HS-27A (cell line): ENCODE results near the gene AMOT.

ENCODE experiments used
- DNase-seq: peaks from one replicate; pipeline ENCODE4 v3.0.0-alpha.2; 2012; ENCODE audit warnings: low read depth, missing footprints

AMOT gene

DNA sequence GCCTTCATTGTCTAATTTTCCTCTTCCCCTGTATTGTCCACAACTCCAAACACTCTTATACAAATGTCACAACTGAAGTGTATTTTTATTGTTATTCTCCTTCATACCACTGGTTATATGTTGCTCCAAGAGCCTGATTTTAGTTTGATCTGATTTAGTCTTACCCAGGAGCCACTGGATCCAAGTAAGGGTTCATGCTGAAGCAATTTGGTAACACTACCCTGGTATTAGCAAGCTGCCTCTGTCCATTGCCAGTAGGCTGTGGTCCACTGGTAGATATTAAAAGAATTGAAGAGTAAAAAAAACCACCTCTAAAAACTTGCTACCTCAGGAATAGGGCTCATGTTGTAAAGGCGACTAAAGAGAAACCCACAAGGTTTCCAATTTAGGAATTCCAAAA lies 41.2 kb downstream of the AMOT start:
- no peak for DNase-seq

- no peak for DNase-seq
Measured at GRCh38 chrX:112798736-112799135, 41.9 kb downstream of the AMOT start.

DNA sequence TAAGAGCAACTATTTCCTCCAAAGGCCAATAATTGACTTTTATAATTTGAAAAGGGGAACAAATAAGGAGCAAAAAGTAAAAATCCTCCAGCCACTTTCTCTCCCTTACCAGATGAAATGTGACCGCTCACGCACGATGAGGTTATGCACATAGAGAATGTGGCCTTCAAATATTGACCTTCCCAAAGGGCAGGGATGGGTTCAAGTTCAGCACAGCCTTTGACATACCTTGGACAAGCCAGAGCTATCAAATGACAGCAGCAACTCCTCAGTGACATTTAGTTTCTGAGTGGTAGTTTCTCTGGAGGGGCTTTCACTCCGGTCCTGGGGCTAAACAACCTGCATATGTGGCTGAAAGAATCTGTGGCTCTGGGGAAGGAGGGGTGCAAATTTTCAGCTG lies 50.7 kb downstream of the AMOT start:
- no peak for DNase-seq

DNA sequence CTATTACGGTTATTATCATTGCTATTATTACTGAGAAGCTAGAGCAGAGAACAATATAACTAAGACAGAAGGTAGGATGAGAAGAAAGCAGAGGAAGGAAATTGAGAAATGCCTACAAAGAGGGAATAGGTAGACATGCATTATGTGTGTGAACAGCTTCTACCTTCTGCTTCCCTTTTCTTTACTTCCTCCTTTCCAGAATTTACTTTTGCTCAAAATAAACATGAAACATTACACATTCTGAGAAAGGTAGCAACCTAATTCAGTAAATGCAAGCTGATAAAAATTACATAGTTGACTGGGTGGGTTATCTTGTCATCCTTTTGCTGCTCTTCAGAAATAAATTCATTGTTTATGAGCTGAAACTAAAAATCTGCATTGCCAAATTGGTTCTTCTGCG lies 54.6 kb downstream of the AMOT start:
- DNase-seq: no peak

GRCh38 chrX:112785344-112785743 lies 55.3 kb downstream of the AMOT start:
- no peak for DNase-seq

DNA sequence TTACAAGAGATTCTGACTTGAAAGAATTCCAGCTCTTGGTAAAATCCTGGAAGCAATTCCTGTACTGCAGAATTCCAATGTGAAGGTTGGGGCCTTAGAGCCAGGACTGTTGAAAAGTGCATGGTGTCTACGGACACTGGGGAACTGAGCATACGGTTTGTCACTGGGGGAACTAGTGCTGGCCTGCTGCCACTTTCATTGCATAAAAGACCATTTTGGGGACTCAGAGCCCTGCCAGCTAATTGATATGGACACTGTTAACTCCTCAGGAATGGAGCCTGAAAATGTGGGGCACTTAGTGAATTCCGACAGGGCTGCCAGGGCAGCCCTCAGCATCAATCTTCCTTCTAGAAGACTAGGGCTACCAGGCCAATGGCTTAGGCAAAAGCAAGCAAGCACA lies 55.9 kb downstream of the AMOT start:
- no peak for DNase-seq

DNA sequence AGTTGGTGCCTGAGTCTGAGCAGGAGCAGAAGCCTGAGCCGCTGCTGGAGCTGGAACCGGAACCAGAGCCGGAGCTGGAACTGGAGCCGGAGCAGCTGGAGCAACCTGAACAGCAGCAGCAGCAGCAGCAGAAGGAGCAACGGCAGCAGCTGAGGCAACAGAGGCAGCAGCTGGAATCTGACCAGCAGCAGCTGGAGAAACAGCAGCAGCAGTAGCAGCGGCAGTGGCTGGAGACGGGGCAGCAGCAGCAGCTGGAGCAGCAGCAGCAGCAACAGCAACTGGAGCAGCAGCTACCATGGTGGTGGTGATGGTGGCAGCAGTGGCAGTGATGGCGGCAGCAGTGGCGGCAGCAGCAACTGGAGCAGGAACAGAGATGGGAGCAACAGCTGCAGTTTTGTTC lies 61.5 kb downstream of the AMOT start:
- no peak for DNase-seq

DNA sequence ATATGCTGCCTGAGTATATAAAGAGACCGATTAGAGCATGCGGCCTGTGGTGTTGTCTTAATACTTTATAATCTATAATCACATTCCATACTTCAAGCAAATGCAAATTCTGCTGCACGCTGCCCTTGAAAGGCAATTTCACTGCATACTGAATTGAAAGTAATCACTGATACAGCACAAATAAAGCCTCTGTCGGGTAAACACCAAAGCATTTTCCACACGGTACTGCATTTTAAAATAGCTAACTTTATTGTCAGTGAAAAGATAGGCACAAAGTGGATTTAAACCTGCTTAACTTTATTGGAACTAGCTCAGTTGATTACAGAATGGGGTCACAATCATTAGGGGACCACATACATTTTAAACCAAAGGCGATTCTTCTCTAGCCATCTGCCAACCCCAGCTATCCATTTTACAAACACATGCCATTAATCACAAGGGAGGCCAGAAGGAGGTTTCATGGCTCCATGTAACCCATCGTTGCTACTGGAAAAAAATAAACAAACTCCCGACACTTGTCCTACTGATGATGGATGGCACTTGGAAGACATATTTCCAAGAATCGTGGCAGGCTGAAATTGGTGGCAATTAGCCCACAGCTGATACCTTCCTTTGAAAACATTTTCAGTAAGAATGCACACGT lies 65.9 kb downstream of the AMOT start:
- DNase-seq: no peak

DNA sequence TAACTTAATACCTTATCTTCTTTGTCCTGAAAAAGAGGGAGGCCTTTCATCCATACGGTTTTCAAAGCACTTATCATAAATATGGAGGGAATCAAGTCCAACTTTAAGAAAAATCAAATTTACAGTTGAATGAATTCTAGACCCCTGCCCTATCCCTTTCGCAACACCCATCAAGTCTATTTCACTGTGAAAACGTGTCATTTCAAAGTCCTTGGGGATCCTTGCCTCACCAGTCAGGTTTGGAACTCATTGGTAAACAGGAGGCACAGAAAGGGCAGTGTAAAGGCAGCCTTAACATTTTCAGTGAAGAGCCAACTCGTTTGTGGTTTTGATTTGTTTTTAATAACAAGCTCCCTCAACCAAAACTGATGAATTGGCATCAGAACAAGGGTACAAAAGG lies 66.5 kb downstream of the AMOT start:
- no peak for DNase-seq

DNA sequence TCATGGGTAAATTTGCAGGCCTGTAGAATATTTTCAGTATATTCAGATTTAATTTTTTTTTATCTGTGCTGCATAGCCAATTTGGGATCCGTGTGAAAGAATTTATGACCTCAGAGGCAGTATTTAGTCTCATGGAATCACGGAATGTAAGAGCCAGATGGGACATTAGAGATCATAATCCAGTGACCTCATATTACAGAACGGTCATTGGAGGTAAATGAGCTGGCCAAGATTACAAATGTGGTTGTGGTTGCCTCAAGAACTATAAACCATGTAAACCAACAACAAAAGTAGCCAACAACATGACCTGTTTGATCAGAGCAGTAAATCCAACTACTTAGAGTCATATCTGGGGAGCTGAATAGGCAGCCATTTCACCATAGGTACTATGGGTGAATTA lies 71.6 kb downstream of the AMOT start:
- DNase-seq: no peak

DNA sequence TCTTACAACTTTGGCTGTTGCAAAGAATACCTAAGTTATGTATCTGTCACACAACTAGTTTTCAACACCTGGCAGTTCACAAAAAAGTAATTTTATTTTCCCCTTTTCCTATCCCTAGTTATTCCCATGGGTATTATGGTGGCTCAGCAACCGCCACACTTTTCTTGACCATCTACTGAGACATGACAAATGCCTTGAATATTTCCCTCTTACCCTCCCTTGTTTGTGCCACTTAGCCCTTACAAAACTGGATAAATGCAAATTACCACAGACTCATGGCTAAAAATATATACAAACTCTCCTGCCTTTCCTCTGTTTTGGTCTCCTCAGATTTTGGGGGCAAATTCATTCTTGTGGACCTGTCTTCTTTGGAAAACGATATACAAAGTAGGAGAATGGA lies 72.1 kb downstream of the AMOT start:
- no peak for DNase-seq

DNA sequence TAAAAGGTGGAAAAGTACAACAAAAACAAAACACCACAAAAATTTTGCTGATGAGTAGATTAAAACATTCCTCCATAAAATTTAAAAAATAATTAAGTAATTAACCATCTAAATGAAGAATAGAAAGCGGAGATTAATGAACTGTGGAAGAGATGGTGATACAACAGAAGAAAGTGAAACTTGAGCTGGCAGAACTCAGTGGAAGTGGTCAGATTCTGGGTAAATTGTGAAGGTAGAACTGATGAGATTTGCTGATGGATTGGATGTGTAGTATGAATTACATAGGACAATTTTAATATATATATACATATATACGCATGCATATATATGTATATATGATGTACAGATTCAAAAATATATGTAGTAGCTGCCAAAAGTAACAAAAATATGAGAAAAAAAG lies 73.9 kb downstream of the AMOT start:
- DNase-seq: no peak

DNA sequence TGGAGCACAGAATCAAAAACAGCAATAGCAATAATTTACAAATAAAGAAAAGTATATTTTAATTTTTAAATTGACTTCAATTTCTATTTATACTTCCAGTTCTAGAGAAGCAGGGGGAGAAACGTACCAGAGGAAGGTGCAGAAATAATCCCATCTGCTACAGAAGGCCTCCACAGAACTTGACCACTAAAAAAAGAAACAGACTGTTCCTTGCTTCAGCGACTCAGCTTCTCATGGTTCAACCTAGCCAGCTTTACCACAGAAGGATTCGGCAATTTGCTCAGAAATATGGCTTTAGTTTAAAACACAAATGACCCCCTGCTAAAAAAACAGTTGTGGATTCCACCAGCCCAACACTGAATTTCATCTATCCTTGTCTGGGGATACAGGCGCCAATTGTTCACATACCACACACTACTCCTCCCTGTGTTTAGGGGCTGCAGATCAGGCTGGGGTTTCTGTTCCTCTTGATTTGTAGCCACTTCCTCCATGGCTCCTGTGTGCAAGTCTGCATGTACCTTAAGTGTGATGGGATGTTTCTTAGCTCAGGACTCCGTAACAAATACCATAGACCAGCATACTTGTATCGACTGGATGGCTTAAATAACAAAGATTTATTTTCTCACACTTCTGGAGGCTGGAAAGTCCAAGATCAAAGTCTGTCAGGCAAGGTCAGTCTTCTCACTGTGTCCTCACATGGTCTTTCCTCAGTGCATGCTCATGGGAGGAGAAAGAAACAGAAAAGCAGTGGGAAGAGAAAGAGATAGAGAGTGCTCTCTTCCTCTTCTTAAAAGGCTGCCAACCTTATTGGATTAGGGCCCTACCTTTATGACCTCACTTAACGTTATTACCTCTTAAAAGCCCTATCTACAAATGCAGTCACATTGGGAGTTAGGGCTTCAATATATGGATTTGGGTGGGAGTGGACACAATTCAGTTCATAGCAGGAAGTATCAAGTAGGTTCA lies 79.1 kb downstream of the AMOT start:
- no peak for DNase-seq

DNA sequence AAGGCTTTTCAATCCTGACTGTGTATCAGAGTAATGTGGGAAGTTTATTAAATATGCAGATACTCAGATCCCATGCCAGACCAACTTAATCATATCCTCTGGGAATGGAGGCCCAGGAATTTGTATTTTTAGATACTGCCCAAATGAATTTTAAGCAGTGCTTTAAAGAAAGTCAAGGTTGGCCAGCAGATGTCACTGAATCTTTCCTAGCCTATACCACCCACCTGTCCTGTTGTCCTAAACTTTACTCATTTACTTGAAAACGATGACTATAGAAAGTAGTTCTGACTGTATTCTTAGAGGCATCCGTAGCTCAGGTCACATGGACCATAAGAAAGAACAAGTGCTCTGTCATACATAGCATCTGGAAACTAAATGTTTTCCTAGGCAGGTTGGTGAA lies 79.9 kb downstream of the AMOT start:
- no peak for DNase-seq

DNA sequence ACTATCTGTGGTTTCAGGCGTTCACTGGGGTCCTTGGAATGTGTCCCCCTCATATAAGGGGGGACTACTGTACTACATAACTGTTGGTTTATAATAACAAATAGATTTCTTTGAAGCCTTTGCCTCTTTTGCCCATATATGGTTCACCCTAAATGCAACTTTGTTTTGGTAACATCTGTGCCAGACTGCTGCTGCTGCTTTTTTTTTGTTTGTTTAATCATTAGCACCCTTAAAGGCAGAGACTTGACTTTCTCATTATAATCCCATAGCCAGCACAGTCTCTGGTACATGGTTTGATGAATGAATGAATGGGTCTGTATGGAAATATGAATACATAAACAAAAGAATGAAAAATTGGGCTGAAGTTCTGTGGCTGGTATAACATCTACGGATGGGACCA lies 80.7 kb downstream of the AMOT start:
- no peak for DNase-seq

DNA sequence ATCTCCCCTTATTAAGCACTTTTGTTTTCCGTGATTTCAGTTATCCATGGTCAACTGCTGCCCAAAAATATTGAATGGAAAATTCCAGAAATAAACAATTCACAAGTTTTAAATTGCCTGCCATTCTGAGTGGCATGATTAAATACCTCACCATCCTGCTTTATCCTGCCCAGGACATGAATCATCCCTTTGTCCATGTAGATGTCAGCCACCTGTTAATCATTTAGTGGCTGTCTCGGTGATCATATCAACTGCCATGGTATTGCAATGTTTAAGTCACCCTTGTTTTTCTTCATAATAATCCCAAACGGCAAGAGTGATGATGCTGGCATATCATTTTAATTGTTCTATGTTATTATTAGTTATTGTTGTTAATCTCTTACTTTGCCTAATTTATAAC lies 81.1 kb downstream of the AMOT start:
- no peak for DNase-seq

- no peak for DNase-seq
Measured at GRCh38 chrX:112757946-112758345, 82.7 kb downstream of the AMOT start.

DNA sequence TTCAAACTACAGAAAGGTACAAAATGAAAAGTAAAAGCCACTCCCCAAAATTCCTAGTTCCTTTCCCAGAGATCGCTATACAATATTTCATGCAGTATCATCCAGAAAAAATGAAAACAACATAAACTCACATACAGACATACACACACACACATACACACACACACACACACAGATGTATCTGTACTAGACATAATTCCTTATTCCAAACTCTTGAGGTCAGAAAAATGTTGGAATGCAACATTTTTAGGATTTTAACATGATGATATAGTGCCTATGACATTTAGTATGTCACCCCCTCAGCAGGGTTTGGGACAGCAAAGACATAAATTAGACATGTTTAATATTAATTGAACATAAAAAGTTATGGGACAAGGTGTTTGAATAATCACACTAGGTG lies 87.5 kb downstream of the AMOT start:
- DNase-seq: no peak

GRCh38 chrX:112751076-112751475 lies 89.6 kb downstream of the AMOT start:
- DNase-seq: no peak

- DNase-seq: no peak
Measured at GRCh38 chrX:112746812-112747595, 93.6 kb downstream of the AMOT start.

DNA sequence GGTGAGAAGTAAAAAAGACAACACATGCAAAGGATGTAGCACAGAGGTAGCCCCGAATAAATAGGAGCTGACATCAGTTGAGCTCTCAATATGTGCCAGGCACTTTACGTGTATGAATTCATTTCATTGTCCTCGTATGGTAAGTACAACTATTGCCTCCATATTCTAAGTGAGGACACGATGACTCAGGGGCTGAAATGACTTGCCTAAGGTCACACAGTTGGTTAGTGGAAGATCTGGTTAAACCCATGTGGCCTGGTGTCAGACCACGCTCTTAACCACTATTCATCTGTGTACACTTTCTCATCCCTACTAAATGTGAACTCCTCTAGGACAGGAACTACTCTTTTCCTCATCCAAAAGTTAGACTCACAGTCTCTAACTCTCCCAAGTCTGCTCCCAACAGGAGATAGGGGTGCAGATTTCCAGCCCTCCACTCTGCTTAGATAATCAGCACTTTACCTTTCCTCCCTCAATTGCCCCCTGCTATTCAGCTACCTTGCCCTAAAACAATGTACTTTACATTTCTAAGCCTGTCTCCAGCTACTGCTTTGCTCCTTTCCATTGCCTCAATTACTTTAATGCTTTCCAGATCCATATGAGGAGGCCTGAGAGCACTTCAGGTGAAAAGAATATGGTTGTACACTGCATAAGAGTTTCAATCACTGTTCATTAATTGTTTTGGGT lies 102.1 kb downstream of the AMOT start:
- no peak for DNase-seq

DNA sequence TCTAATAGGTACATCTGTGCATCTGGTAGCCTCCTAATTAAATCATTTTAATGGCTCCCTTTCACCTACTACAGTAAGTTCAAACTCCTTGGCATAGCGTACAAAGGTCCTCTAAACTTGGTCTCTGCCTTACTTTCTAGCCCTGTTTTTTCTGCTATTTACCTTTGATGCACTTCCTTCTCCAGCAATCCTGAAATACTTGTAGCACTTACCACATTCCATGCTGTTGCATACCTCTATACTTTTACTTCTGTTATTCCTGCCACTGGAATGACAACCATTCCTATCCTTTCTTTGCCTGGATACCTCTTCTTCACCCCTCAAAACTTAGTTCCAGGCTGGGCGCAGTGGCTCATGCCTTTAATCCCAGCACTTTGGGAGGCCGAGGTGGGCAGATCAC lies 104.3 kb downstream of the AMOT start:
- no peak for DNase-seq
